IPS-20b (cell line): ENCODE results near the gene PCDH9.

Experiments used
- H3K27ac ChIP-seq: one replicate; pipeline ENCODE4 v1.5.1; 2013; ENCODE audit warnings: low read length
- H3K27me3 ChIP-seq: 2 replicates; pipeline ENCODE4 v1.6.1; 2013; ENCODE audit warnings: mild to moderate bottlenecking, low read length, inconsistent platforms; ENCODE audit not compliant: insufficient read depth
- H3K36me3 ChIP-seq: 2 replicates; pipeline ENCODE4 v1.6.1; 2013; ENCODE audit warnings: low read depth, mild to moderate bottlenecking, inconsistent platforms, low read length, moderate library complexity; ENCODE audit not compliant: insufficient read depth
- H3K4me1 ChIP-seq: 2 replicates; pipeline ENCODE4 v1.6.1; 2013; ENCODE audit warnings: mild to moderate bottlenecking, control low read depth, inconsistent platforms, low read length, moderate library complexity; ENCODE audit not compliant: insufficient read depth
- H3K4me3 ChIP-seq: 2 replicates; pipeline ENCODE4 v1.5.1; 2013; ENCODE audit warnings: mild to moderate bottlenecking, low read length, inconsistent platforms
- H3K9ac ChIP-seq: 2 replicates; pipeline ENCODE4 v1.6.1; 2013; ENCODE audit warnings: low read depth, mild to moderate bottlenecking, inconsistent platforms, low read length, moderate library complexity
- H3K9me3 ChIP-seq: 2 replicates; pipeline ENCODE4 v1.6.1; 2013; ENCODE audit warnings: mild to moderate bottlenecking, low read depth, low read length, inconsistent platforms; ENCODE audit not compliant: insufficient read depth

Gene PCDH9

GRCh38 chr13:67150608-67151007 lies 79.5 kb downstream of the PCDH9 start:
- Histone ChIP-seq H3K27me3 (no peaks in the 10 kb centered on the region), H3K4me1 (peaks cover 11% of the 10 kb centered on the region; the same call in 1 of the 2 replicates), H3K4me3 (no peak overlapping the region), H3K36me3 (no peaks in the 10 kb centered on the region), H3K9me3 (no peaks in the 10 kb centered on the region), H3K27ac (no peak overlapping the region), H3K9ac (no peak overlapping the region)

- Histone ChIP-seq H3K4me3 (no peak overlapping the region), H3K27ac (no peak overlapping the region), H3K36me3 (no peaks in the 10 kb centered on the region), H3K27me3 (no peaks in the 10 kb centered on the region), H3K9ac (no peak overlapping the region), H3K4me1 (peaks cover 15% of the 10 kb centered on the region; the same call in 1 of the 2 replicates), H3K9me3 (no peaks in the 10 kb centered on the region)
Measured at GRCh38 chr13:67148161-67148571, 82.0 kb downstream of the PCDH9 start.

- no peaks in the 10 kb centered on the region for H3K27me3 ChIP-seq
- peaks cover 15% of the 10 kb centered on the region; the same call in 1 of the 2 replicates for H3K4me1 ChIP-seq
- H3K4me3 ChIP-seq, result no peak overlapping the region
- H3K9me3 ChIP-seq, result no peaks in the 10 kb centered on the region
- H3K36me3 ChIP-seq, result no peaks in the 10 kb centered on the region
- H3K27ac ChIP-seq, result no peak overlapping the region
- H3K9ac ChIP-seq, result no peak overlapping the region; the same call in 1 of the 2 replicates
Measured at GRCh38 chr13:67147342-67148133, 82.6 kb downstream of the PCDH9 start.

- H3K4me3 ChIP-seq, result no peak overlapping the region
- H3K36me3 ChIP-seq, result no peaks in the 10 kb centered on the region
- H3K27ac ChIP-seq, result no peak overlapping the region
- no peaks in the 10 kb centered on the region for H3K9me3 ChIP-seq
- H3K4me1 ChIP-seq, result peaks cover 15% of the 10 kb centered on the region; the same call in 1 of the 2 replicates
- no peak overlapping the region; the same call in 1 of the 2 replicates for H3K9ac ChIP-seq
- no peaks in the 10 kb centered on the region for H3K27me3 ChIP-seq
Measured at GRCh38 chr13:67146523-67147130, 83.5 kb downstream of the PCDH9 start.

- no peak overlapping the region for H3K9ac ChIP-seq
- H3K4me3 ChIP-seq, result no peak overlapping the region
- H3K27me3 ChIP-seq, result no peaks in the 10 kb centered on the region
- H3K36me3 ChIP-seq, result no peaks in the 10 kb centered on the region
- no peaks in the 10 kb centered on the region for H3K9me3 ChIP-seq
- H3K27ac ChIP-seq, result no peak overlapping the region
- H3K4me1 ChIP-seq, result peaks cover 15% of the 10 kb centered on the region; the same call in 1 of the 2 replicates
Measured at GRCh38 chr13:67145950-67146349, 84.2 kb downstream of the PCDH9 start.

- Histone ChIP-seq H3K4me1 (peaks cover 15% of the 10 kb centered on the region; the same call in 1 of the 2 replicates), H3K36me3 (no peaks in the 10 kb centered on the region), H3K4me3 (no peak overlapping the region), H3K9me3 (no peaks in the 10 kb centered on the region), H3K9ac (no peak overlapping the region), H3K27me3 (no peaks in the 10 kb centered on the region), H3K27ac (no peak overlapping the region)
Measured at GRCh38 chr13:67143544-67144115, 86.5 kb downstream of the PCDH9 start.

GRCh38 chr13:67140006-67140405 lies 90.1 kb downstream of the PCDH9 start:
- H3K9me3 ChIP-seq, result no peaks in the 10 kb centered on the region
- no peaks in the 10 kb centered on the region for H3K27me3 ChIP-seq
- no peak overlapping the region for H3K9ac ChIP-seq
- no peaks in the 10 kb centered on the region for H3K36me3 ChIP-seq
- H3K4me3 ChIP-seq, result no peak overlapping the region
- H3K27ac ChIP-seq, result no peak overlapping the region
- peaks cover 4% of the 10 kb centered on the region; the same call in 1 of the 2 replicates for H3K4me1 ChIP-seq

- Histone ChIP-seq H3K4me3 (no peak overlapping the region), H3K27me3 (no peaks in the 10 kb centered on the region), H3K9ac (no peak overlapping the region), H3K9me3 (no peaks in the 10 kb centered on the region), H3K27ac (no peak overlapping the region), H3K36me3 (no peaks in the 10 kb centered on the region), H3K4me1 (peaks cover 5% of the 10 kb centered on the region; the same call in 1 of the 2 replicates)
Measured at GRCh38 chr13:67139551-67139950, 90.6 kb downstream of the PCDH9 start.

- Histone ChIP-seq H3K36me3 (no peaks in the 10 kb centered on the region), H3K27me3 (no peaks in the 10 kb centered on the region), H3K4me1 (peaks cover 6% of the 10 kb centered on the region; the same call in 1 of the 2 replicates), H3K9me3 (no peaks in the 10 kb centered on the region), H3K9ac (no peak overlapping the region), H3K27ac (no peak overlapping the region), H3K4me3 (no peak overlapping the region)
Measured at GRCh38 chr13:67138970-67139369, 91.2 kb downstream of the PCDH9 start.

GRCh38 chr13:67137044-67137735 lies 92.9 kb downstream of the PCDH9 start:
- H3K36me3 ChIP-seq, result no peaks in the 10 kb centered on the region
- H3K27ac ChIP-seq, result no peak overlapping the region
- peaks cover 3% of the 10 kb centered on the region; the same call in 1 of the 2 replicates for H3K4me1 ChIP-seq

GRCh38 chr13:67136157-67136556 lies 94.0 kb downstream of the PCDH9 start:
- Histone ChIP-seq H3K36me3 (no peaks in the 10 kb centered on the region), H3K27ac (no peak overlapping the region), H3K9ac (no peak overlapping the region), H3K27me3 (no peaks in the 10 kb centered on the region), H3K4me3 (no peak overlapping the region), H3K9me3 (no peaks in the 10 kb centered on the region), H3K4me1 (peaks cover 3% of the 10 kb centered on the region; the same call in 1 of the 2 replicates)

More at GRCh38 chr13:67137044-67137735, 92.9 kb downstream of the PCDH9 start:
- H3K4me3 ChIP-seq, result no peak overlapping the region
- no peaks in the 10 kb centered on the region for H3K27me3 ChIP-seq
- H3K9ac ChIP-seq, result no peak overlapping the region
- no peaks in the 10 kb centered on the region for H3K9me3 ChIP-seq
